ENCODE measurements around the gene DHX16. TPM values are rescaled to one million over a fixed set of nuclear protein-coding genes. Genes with fewer than 3 reads are reported as not detected.
A peak's percentile ranks its signal among the peaks of the same experiment; 100 is the strongest.

DHX16 gene
- total RNA-seq, 1 experiment from 2014 or later = 32.2 TPM

DNA sequence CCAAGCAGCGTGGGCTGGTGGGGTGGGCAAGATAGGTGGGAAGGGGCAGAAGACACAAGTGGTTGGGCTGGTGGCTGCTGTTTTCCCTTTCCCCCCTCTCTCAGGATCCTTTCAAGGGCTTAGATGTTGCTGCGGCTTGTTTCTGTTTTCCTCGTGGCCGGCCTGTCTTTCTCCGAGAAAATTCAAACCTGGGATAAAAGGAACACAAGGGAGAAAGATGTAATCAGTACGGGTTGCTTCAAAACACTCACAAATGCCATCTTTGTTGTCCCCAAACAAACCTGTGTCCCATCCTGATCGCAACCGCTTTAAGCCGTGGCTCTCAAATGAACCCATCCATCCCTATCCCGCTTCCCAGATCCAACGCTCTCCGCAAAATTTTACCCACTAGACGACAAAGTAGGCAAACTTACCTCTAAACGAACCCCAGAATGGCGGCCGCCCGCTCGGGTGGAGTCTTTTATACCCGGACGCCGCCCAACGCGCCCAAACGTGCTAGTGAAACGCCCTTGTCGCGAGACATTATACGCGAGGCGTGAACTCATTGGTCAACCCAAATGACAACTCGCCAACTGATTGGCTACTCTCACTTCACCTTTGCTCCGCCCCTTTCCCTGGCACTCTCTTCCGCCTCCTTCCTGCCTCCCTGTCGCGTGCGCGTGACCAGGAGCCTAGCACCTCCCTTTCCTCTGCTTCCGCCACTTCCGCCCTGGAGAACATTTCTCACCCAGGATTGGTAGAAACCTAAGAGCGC lies 55.8 kb downstream of the DHX16 start, which contains the start of gene PPP1R10 (continued):
- TF ChIP-seq ELF4 (CRISPR knock-in tag; IDR thresholded peaks at IDR 0.05; ENCODE audit: low read depth) (no peak), NR3C1 (CRISPR knock-in tag; conservative IDR thresholded peaks at IDR 0.05; ENCODE audit: low read depth) (no peak), TEAD4 (CRISPR knock-in tag; IDR thresholded peaks at IDR 0.05) (no peak), ETV6 (CRISPR knock-in tag; IDR thresholded peaks at IDR 0.05) (no peak), NFYB (CRISPR knock-in tag; conservative IDR thresholded peaks at IDR 0.05; ENCODE audit: low read depth) (peak; percentile 72), CREM (CRISPR knock-in tag; IDR thresholded peaks at IDR 0.05) (no peak; the same call in 1 of the 2 replicates), SMAD3 (CRISPR knock-in tag; IDR thresholded peaks at IDR 0.05; ENCODE audit: borderline replicate concordance) (no peak), CBFB (CRISPR knock-in tag; IDR thresholded peaks at IDR 0.05; ENCODE audit: low read depth) (no peak), ZNF232 (CRISPR knock-in tag; IDR thresholded peaks at IDR 0.05) (no peak), CREB1 (CRISPR knock-in tag; IDR thresholded peaks at IDR 0.05) (no peak), SP1 (CRISPR knock-in tag; conservative IDR thresholded peaks at IDR 0.05) (peak; percentile 91), SOX15 (CRISPR knock-in tag; IDR thresholded peaks at IDR 0.05) (0 out of 2 replicates have a peak, but pooled peaks have one; percentile 28), EMX1 (CRISPR knock-in tag; IDR thresholded peaks at IDR 0.05) (peak; percentile 94), HMGA2 (CRISPR knock-in tag; IDR thresholded peaks at IDR 0.05) (no peak), AR (CRISPR knock-in tag; IDR thresholded peaks at IDR 0.05) (peak; percentile 97), E2F4 (CRISPR knock-in tag; IDR thresholded peaks at IDR 0.05; ENCODE audit: borderline replicate concordance, low read depth) (no peak), OVOL2 (CRISPR knock-in tag; IDR thresholded peaks at IDR 0.05; ENCODE audit: borderline replicate concordance) (no peak; the same call in 1 of the 2 replicates), GABPB1 (CRISPR knock-in tag; IDR thresholded peaks at IDR 0.05) (no peak), ZBTB21 (CRISPR knock-in tag; IDR thresholded peaks at IDR 0.05; ENCODE audit: borderline replicate concordance) (no peak), RORB (CRISPR knock-in tag; IDR thresholded peaks at IDR 0.05) (peak; percentile 94), FOXK1 (CRISPR knock-in tag; IDR thresholded peaks at IDR 0.05) (peak; percentile 46; the same call in 1 of the 2 replicates), FOXP4 (CRISPR knock-in tag; IDR thresholded peaks at IDR 0.05) (peak; percentile 50; the same call in 1 of the 2 replicates), MXD4 (CRISPR knock-in tag; IDR thresholded peaks at IDR 0.05; ENCODE audit: borderline replicate concordance) (no peak), TCF7 (CRISPR knock-in tag; IDR thresholded peaks at IDR 0.05; ENCODE audit: low read depth) (no peak), PRRX2 (CRISPR knock-in tag; IDR thresholded peaks at IDR 0.05) (peak; percentile 92)
- TF ChIP-seq, protein P1, sequence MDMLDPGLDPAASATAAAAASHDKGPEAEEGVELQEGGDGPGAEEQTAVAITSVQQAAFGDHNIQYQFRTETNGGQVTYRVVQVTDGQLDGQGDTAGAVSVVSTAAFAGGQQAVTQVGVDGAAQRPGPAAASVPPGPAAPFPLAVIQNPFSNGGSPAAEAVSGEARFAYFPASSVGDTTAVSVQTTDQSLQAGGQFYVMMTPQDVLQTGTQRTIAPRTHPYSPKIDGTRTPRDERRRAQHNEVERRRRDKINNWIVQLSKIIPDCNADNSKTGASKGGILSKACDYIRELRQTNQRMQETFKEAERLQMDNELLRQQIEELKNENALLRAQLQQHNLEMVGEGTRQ (CRISPR knock-in tag; IDR thresholded peaks at IDR 0.05) = peak; percentile 83
- TF ChIP-seq, protein P2, sequence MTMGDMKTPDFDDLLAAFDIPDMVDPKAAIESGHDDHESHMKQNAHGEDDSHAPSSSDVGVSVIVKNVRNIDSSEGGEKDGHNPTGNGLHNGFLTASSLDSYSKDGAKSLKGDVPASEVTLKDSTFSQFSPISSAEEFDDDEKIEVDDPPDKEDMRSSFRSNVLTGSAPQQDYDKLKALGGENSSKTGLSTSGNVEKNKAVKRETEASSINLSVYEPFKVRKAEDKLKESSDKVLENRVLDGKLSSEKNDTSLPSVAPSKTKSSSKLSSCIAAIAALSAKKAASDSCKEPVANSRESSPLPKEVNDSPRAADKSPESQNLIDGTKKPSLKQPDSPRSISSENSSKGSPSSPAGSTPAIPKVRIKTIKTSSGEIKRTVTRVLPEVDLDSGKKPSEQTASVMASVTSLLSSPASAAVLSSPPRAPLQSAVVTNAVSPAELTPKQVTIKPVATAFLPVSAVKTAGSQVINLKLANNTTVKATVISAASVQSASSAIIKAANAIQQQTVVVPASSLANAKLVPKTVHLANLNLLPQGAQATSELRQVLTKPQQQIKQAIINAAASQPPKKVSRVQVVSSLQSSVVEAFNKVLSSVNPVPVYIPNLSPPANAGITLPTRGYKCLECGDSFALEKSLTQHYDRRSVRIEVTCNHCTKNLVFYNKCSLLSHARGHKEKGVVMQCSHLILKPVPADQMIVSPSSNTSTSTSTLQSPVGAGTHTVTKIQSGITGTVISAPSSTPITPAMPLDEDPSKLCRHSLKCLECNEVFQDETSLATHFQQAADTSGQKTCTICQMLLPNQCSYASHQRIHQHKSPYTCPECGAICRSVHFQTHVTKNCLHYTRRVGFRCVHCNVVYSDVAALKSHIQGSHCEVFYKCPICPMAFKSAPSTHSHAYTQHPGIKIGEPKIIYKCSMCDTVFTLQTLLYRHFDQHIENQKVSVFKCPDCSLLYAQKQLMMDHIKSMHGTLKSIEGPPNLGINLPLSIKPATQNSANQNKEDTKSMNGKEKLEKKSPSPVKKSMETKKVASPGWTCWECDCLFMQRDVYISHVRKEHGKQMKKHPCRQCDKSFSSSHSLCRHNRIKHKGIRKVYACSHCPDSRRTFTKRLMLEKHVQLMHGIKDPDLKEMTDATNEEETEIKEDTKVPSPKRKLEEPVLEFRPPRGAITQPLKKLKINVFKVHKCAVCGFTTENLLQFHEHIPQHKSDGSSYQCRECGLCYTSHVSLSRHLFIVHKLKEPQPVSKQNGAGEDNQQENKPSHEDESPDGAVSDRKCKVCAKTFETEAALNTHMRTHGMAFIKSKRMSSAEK (CRISPR knock-in tag; IDR thresholded peaks at IDR 0.05; ENCODE audit: borderline replicate concordance) = peak; percentile 90; the same call in 1 of the 2 replicates
- TF ChIP-seq, protein P3, sequence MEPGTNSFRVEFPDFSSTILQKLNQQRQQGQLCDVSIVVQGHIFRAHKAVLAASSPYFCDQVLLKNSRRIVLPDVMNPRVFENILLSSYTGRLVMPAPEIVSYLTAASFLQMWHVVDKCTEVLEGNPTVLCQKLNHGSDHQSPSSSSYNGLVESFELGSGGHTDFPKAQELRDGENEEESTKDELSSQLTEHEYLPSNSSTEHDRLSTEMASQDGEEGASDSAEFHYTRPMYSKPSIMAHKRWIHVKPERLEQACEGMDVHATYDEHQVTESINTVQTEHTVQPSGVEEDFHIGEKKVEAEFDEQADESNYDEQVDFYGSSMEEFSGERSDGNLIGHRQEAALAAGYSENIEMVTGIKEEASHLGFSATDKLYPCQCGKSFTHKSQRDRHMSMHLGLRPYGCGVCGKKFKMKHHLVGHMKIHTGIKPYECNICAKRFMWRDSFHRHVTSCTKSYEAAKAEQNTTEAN (CRISPR knock-in tag; IDR thresholded peaks at IDR 0.05) = no peak
